ENCODE results near the gene NHERF2. TPM values are rescaled to one million over a fixed set of nuclear protein-coding genes. Genes with fewer than 3 reads are reported as not detected.

The NHERF2 gene
- total and polyA plus RNA-seq, 3 donors from 2014 or later = 50.6 to 59.9 (median 54.1) TPM

DNA sequence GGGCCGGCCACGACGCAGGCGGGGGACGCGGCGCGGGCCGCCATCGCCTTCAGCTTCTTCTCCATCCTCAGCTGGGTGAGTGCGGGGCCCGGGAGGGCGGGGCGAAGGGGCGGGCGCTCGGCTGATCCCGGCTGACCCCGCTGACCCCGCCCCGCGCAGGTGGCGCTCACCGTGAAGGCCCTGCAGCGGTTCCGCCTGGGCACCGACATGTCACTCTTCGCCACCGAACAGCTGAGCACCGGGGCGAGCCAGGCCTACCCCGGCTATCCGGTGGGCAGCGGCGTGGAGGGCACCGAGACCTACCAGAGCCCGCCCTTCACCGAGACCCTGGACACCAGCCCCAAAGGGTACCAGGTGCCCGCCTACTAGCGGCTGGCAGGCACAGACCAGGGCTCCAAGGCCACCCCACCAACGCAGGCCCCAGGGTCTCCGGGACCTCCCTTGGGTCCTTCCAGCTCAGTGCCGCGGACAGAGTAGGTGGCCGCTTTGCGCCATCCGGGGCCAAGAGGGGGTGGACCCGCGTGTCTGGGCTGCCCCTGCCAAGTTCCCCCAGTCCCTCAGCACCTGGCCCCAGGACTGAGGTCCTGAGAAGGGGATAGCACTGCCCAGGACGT, 33.9 kb upstream of the NHERF2 start:
- Histone ChIP-seq H3K9me3 (no peaks in the 10 kb centered on the region), H3K36me3 (ENCODE audit: low read depth, missing control alignments) (no peaks in the 10 kb centered on the region), H3K4me1 (peaks cover 13% of the 10 kb centered on the region), H3K27me3 (no peaks in the 10 kb centered on the region), H3K4me3 (peak overlapping the region; percentile 26 to 46), H3K27ac (no peak overlapping the region)
- DNase-seq = no peak
- WGBS, 2 donors = 40 to 54% methylated on average over 1 to 34 of the region's 50 CpGs
- intact Hi-C loops (cut with DNase I; ENCODE audit: low total_unique reads) = no loop called here
- TF ChIP-seq POLR2A (IDR thresholded peaks at IDR 0.05) = no peak
- TF ChIP-seq, protein P1, sequence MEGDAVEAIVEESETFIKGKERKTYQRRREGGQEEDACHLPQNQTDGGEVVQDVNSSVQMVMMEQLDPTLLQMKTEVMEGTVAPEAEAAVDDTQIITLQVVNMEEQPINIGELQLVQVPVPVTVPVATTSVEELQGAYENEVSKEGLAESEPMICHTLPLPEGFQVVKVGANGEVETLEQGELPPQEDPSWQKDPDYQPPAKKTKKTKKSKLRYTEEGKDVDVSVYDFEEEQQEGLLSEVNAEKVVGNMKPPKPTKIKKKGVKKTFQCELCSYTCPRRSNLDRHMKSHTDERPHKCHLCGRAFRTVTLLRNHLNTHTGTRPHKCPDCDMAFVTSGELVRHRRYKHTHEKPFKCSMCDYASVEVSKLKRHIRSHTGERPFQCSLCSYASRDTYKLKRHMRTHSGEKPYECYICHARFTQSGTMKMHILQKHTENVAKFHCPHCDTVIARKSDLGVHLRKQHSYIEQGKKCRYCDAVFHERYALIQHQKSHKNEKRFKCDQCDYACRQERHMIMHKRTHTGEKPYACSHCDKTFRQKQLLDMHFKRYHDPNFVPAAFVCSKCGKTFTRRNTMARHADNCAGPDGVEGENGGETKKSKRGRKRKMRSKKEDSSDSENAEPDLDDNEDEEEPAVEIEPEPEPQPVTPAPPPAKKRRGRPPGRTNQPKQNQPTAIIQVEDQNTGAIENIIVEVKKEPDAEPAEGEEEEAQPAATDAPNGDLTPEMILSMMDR (IDR thresholded peaks at IDR 0.05) = no peak

DNA sequence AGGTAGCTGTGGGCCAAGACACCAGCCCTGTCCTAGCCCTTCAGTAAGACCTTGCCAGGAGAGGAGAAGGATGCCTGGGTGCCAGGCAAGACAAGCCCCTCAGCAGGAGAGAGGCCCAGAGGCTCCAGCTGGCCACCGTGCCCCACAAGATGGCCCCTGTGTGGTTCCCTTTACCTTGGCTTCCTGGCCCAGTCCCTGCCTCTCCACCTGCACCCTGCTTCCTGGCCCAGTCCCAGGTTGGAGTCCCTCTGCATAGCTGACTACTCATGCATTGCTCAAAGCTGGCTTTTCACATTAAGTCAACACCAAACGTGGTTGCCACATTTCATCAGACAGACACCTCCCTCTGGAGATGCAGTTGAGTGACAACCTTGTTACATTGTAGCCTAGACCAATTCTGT, 33.0 kb upstream of the NHERF2 start:
- H3K27ac ChIP-seq = no peak overlapping the region
- TF ChIP-seq, protein P1 (IDR thresholded peaks at IDR 0.05) = no peak
- no peak for TF ChIP-seq POLR2A (IDR thresholded peaks at IDR 0.05)
- no peak overlapping the region for H3K4me3 ChIP-seq
- 57 to 75% methylated on average over 2 of the region's 2 CpGs for WGBS, 2 donors
- no peaks in the 10 kb centered on the region for H3K9me3 ChIP-seq
- H3K4me1 ChIP-seq = peaks cover 13% of the 10 kb centered on the region
- no peak for DNase-seq
- intact Hi-C loops (cut with DNase I; ENCODE audit: low total_unique reads) = no loop called here
- no peaks in the 10 kb centered on the region for H3K27me3 ChIP-seq
- H3K36me3 ChIP-seq (ENCODE audit: low read depth, missing control alignments) = no peaks in the 10 kb centered on the region

DNA sequence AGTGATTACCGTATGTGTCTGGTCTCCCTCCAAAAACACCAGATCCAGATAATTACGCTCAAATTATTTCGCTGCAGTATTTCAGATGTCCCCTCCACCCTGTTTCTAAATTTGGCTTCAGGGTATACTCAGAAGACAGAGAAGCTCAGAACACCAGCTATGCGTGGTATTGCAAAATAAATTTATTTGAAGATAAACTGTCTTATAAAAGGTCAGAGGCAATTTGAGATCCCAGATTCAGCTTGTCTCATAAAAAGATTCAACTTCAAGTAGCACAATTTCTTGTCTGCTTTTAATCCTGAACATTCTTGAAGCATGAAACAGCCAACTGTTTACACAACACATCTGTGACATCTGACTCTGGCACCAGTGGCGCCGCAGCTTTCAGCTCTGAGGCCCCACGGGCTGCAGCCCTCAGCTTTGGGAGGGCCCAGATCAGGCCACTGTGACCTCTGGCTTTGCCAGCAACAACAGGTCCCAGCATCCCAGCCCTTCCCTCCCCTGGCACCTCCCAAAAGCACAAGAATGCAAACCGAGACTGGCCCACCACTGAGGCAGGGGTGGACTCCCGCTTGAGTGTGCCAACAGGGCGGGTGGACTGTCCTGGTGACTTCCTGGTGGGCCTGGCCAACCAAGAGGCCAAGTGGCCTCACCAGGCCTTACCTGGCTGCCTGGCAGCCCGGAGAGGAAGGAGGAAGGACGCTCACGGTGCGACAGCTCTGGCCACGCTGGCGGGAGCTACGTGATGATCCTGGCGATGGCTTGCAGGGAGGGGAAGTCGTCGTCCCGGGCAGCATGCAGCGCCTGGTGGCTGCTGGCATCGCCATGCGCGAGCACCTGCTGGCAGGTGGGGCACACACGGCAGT, 29.0 kb upstream of the NHERF2 start:
- H3K4me3 ChIP-seq = no peak overlapping the region
- H3K9me3 ChIP-seq = no peaks in the 10 kb centered on the region
- WGBS, 2 donors = 90% methylated on average over 10 to 26 of the region's 26 CpGs
- intact Hi-C loops (cut with DNase I; ENCODE audit: low total_unique reads) = no loop called here
- H3K36me3 ChIP-seq (ENCODE audit: low read depth, missing control alignments) = no peaks in the 10 kb centered on the region
- DNase-seq = no peak
- H3K4me1 ChIP-seq = peaks cover 3% of the 10 kb centered on the region
- TF ChIP-seq, protein P1 (IDR thresholded peaks at IDR 0.05) = no peak
- TF ChIP-seq POLR2A (IDR thresholded peaks at IDR 0.05) = no peak
- H3K27ac ChIP-seq = no peak overlapping the region
- H3K27me3 ChIP-seq = no peaks in the 10 kb centered on the region

DNA sequence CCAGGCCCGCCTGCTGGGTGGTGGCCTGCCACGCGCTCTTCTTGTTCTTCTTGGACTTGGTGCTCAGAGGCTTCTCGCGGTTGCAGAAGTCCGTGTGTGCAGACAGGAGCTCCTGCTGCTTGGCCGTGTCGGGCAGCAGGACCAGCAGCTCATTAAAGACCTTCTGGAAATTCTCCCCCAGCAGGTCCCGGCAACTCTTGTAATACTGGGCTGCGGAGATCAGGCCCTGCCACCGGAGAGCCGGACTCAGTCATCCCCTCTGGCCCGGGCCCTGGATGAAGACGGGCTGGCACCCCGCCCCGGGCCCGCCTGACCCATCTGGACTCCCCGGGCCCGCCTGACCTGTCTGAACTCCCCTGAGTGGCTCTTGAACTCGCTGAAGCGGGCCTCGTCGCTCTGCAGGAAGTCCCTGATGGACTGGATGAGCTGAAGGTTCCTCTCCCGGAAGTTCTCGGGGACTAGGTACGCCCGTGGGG, 28.3 kb upstream of the NHERF2 start:
- no peak overlapping the region for H3K27ac ChIP-seq
- no peak overlapping the region for H3K4me3 ChIP-seq
- DNase-seq = no peak
- intact Hi-C loops (cut with DNase I; ENCODE audit: low total_unique reads) = no loop called here
- H3K36me3 ChIP-seq (ENCODE audit: low read depth, missing control alignments) = no peaks in the 10 kb centered on the region
- no peak for TF ChIP-seq POLR2A (IDR thresholded peaks at IDR 0.05)
- TF ChIP-seq, protein P1 (IDR thresholded peaks at IDR 0.05) = no peak
- H3K9me3 ChIP-seq = no peaks in the 10 kb centered on the region
- WGBS, 2 donors = 92 to 100% methylated on average over 21 to 27 of the region's 27 CpGs
- peaks cover 3% of the 10 kb centered on the region for H3K4me1 ChIP-seq
- H3K27me3 ChIP-seq = no peaks in the 10 kb centered on the region
